Activated naive CD8-positive, alpha-beta T cell (primary cell): ENCODE measurements around the gene IL13RA1.
"Not testable (repeated sequence)": the region's sequence is repeated elsewhere in the genome, so short reads cannot be mapped to it uniquely, and the experiment has no call there.

Experiments
- H3K27ac Mint-ChIP-seq: one replicate; pipeline ENCODE4 v1.8.0; 2021; ENCODE audit warnings: mixed read lengths
- H3K27me3 Mint-ChIP-seq: one replicate; pipeline ENCODE4 v1.8.0; 2021; ENCODE audit warnings: mixed read lengths
- H3K36me3 Mint-ChIP-seq: one replicate; pipeline ENCODE4 v1.8.0; 2021; ENCODE audit warnings: mixed read lengths
- H3K4me1 Mint-ChIP-seq: one replicate; pipeline ENCODE4 v1.8.0; 2021; ENCODE audit warnings: low read depth, mixed read lengths
- H3K4me3 Mint-ChIP-seq: one replicate; pipeline ENCODE4 v1.8.0; 2021; ENCODE audit warnings: mild to moderate bottlenecking, mixed read lengths
- H3K9me3 Mint-ChIP-seq: one replicate; pipeline ENCODE4 v1.8.0; 2021; ENCODE audit warnings: low read depth, mixed read lengths

Gene IL13RA1

DNA sequence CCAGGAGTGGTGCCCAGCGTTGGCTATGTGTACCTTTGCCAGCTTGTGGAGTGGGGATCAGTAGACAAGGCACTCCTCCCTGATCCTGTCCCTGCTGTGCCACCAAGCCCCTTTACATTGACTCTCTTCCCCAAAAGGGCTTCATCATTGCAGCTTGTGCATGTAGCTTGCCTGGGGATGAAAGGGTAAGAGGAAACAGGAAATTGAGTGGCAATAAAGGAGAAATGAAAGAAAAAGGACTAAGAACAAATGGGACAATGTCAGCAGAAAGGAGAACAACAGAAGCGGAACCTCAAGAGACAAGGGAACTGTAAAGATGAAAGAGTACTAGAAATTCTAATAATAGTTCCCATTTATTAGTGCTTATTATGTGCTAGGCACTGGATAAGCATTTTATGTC is 8.7 kb upstream of the IL13RA1 start:
- no peak overlapping the region for H3K4me3 Mint-ChIP-seq
- peaks cover 5% of the 10 kb centered on the region for H3K27me3 Mint-ChIP-seq
- no peak overlapping the region for H3K27ac Mint-ChIP-seq
- H3K9me3 Mint-ChIP-seq, result no peaks in the 10 kb centered on the region
- no peaks in the 10 kb centered on the region for H3K4me1 Mint-ChIP-seq
- no peaks in the 10 kb centered on the region for H3K36me3 Mint-ChIP-seq

DNA sequence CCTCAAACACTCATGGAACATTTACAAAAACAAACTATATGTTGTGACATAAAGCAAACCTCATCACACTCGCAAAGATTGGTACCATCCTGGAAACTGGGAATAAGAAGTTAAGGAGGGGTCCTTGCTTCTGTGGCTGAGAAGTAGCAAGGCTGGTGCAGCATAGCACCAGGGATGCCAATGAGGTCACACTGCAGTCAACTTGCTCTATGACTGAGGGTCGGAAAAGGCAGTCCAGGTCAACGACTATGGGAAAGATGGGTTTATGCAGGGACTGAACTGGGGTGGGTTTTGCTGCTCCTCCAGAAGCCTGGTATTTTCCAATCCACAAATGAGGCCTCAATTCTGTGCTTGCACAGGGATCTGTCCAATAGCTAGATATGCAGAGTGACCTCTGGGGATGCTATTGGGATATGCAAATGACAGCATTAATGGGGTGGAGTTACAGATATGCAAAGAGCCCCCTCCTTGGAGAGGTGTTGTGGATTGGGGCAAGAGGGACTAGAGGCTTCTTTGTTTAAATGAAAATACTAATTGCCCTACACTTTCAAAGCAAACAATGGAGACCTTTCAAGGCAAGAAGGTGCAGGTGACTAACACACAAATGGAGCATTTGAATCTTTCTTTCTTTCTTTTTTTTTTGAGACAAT is 7.2 kb upstream of the IL13RA1 start:
- Mint-ChIP-seq H3K27me3 (peaks cover 10% of the 10 kb centered on the region), H3K4me3 (no peak overlapping the region), H3K36me3 (no peaks in the 10 kb centered on the region), H3K9me3 (no peaks in the 10 kb centered on the region), H3K4me1 (no peaks in the 10 kb centered on the region), H3K27ac (no peak overlapping the region)

DNA sequence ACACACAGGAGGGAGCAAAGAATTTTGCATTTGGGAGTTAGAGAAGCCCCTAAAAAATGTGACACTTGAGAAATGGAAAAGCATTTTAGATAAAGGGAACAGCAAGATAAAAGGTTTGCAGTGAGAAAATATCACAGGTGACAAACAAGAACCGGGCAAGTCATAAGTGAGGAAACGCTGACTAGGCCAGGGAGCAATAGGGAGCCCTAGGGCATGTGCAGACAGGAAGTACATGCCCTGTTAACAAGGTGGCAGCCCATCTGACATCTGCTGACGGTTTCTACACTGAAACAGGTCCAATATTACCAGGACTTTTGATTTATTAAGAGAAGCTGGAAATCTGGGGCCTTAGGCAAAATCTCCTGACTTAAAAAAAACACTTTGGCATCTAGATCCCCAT is 4.0 kb upstream of the IL13RA1 start:
- Mint-ChIP-seq H3K36me3 (no peaks in the 10 kb centered on the region), H3K9me3 (no peaks in the 10 kb centered on the region), H3K27me3 (peaks cover 13% of the 10 kb centered on the region), H3K27ac (no peak overlapping the region), H3K4me3 (no peak overlapping the region), H3K4me1 (no peaks in the 10 kb centered on the region)

DNA sequence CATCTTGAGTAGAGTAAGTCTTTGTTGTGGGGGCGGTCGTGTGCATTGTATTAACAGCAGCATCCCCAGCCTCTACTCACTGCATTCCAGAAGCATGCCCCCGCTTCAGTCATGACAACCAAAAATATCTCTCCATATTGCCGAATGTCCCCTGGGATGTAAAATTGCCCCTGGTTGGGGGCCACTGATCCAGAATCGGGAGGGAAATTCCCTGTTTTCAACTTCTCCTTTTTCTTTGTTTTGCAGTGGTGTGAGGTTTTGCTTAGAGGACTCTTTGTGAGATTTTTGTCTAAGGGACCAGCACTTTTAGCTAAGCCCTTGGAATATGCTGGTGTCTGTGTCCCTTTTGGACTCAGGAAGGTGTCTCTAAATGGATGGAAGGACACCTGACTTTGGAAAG is 3.0 kb upstream of the IL13RA1 start:
- H3K36me3 Mint-ChIP-seq, result no peaks in the 10 kb centered on the region
- H3K27me3 Mint-ChIP-seq, result peaks cover 13% of the 10 kb centered on the region
- no peaks in the 10 kb centered on the region for H3K4me1 Mint-ChIP-seq
- no peak overlapping the region for H3K27ac Mint-ChIP-seq
- no peaks in the 10 kb centered on the region for H3K9me3 Mint-ChIP-seq
- H3K4me3 Mint-ChIP-seq, result no peak overlapping the region

DNA sequence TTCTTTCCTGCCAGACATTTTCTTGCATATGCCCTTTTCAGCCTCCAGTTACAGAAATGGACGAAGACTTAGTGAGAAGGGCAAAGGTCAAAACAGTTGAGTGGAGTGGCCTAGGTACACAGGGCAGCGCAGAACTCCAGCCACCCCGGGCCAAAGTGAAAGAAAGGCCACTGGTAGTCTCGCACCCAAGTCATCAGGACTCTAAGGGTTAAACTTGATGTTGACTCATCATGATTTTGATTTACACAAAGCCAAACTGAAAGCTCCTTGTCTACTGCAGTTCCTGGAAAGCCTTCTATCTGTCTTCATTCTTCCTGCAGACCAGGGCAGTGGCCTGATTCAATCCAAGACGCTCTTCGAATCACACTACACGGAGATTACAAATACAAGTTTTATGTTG is 2.6 kb upstream of the IL13RA1 start:
- H3K27me3 Mint-ChIP-seq, result peaks cover 13% of the 10 kb centered on the region
- H3K36me3 Mint-ChIP-seq, result no peaks in the 10 kb centered on the region

DNA sequence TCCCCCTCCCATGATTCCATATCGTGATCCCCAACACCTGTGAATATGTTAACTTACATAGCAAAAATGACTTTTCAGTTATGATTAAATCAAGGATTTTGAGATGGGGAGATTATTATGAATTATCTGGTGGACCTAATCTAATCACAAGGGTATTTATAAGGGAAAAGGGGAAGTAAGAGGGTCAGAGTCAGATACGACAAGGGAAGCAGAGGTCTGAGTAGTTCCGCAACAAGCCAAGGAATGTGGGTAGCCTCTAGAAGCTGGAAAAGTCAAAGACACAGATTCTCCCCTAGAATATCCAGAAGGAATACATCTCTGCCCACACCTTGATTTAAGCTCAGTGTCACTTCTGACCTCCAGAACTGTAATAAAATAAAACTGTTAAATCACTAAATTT is 1.0 kb upstream of the IL13RA1 start:
- Mint-ChIP-seq H3K4me1 (no peaks in the 10 kb centered on the region), H3K27ac (no peak overlapping the region), H3K9me3 (no peaks in the 10 kb centered on the region), H3K36me3 (no peaks in the 10 kb centered on the region), H3K27me3 (peaks cover 16% of the 10 kb centered on the region), H3K4me3 (peak overlapping the region; percentile 58)

More for the DNA sequence above, 2.6 kb upstream of the IL13RA1 start:
- Mint-ChIP-seq H3K9me3 (no peaks in the 10 kb centered on the region), H3K4me1 (no peaks in the 10 kb centered on the region), H3K27ac (no peak overlapping the region), H3K4me3 (no peak overlapping the region)

DNA sequence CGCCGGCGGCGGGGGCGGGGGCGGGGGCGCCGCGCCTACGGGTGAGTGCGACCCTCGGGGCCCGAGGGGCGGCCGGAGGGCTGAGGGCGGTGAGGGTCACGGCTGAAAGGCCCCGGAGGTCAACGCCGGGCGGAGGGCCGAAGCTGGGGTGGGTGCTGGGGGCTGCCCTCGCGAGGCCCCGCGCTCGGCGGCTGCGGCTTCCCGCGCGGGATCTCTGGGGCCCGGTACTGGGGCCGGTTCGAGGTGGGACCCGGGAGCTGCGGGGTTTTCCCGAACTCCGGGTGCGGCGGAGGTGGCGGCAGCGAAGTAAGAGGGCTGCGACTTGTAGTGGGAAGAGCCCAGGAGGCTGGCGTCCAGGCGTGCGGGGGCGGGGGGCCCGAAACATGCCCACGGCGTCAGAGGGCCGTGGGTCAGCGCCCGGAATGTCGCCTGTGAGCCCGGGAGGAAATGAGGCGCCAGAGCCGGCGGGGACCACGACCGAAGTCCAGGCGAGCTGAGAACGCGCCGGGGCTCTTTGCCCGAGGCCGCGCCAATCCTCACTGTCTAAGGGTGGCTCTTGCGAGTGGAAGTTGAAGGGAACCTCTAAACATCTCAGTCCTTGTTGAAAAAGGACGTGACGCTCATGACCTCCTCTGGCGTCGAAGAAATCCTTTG is 407 bp downstream of the IL13RA1 start:
- no peak overlapping the region for H3K27ac Mint-ChIP-seq
- no peaks in the 10 kb centered on the region for H3K4me1 Mint-ChIP-seq
- H3K27me3 Mint-ChIP-seq, result peaks cover 14% of the 10 kb centered on the region

DNA sequence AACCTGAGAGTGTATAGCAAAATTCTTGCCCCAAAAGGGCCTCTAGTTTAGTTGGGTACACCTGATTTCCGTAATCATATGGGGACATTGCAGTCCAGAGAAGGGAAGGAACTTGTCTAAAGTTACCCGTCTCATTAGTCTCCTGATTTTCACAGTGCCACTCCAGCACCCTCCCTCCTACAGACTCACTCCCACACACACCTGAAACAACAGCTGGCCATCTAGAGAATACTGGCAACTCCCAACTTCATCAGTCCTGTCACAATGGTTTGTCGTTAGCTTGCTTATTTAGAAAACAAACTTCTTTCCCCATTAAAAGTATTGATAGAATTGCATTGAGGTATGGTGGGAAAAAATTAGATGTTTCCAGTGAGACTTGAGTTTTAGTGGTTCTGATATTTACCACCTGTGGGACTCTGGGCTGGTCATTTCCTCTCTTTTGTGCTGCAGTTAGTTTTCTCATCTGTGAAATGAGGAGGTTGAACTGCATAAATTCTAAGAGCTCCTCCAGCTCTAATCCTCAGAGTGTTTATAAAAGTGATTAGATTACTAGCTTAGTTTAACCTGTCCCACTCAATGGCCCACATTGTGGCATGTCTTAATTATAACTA is 1.7 kb downstream of the IL13RA1 start:
- Mint-ChIP-seq H3K27ac (no peak overlapping the region), H3K4me1 (no peaks in the 10 kb centered on the region)

More for the DNA sequence above, 407 bp downstream of the IL13RA1 start:
- peak overlapping the region; percentile 66 for H3K4me3 Mint-ChIP-seq
- no peaks in the 10 kb centered on the region for H3K36me3 Mint-ChIP-seq
- H3K9me3 Mint-ChIP-seq, result no peaks in the 10 kb centered on the region

DNA sequence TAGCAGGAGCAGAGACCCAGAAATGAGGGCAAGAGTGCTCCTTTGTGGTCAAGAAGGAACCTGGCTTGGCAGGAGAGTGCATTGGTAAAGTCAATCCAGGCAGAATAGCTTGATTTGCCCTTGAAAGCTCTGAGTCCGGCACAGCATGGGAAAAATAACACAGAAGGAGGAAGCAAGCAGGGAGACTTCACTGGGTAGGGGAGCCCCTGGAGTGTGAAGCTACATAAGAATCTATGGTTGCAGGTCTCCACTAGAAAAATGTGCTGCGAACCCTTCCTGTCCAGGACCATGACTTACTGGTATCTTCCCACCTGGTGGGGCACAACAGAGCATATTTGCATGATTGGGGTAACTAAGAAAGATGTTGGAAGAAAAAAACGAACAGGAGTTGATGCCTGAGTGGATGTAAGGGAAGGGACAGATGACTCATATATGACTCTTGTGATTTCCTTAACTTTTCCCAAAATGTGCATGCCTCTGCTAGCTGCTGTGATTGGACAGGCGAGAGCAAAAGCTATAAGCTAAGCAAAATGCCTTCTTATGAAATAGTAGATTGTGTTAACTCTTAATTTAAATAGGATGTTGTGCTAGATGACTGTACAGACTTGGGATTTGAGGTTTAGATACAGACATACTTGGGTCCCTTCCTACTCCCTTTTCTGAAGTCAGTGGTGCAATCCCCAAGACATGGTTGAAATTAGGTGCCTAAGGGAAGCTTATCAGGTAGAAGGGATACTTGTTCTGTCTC is 3.3 kb downstream of the IL13RA1 start:
- Mint-ChIP-seq H3K4me1 (no peaks in the 10 kb centered on the region), H3K36me3 (no peaks in the 10 kb centered on the region), H3K4me3 (no peak overlapping the region), H3K27me3 (peaks cover 16% of the 10 kb centered on the region), H3K9me3 (no peaks in the 10 kb centered on the region), H3K27ac (no peak overlapping the region)

More for the DNA sequence above, 1.7 kb downstream of the IL13RA1 start:
- no peaks in the 10 kb centered on the region for H3K9me3 Mint-ChIP-seq
- peak overlapping the region; percentile 20 for H3K4me3 Mint-ChIP-seq
- H3K27me3 Mint-ChIP-seq, result peaks cover 15% of the 10 kb centered on the region
- H3K36me3 Mint-ChIP-seq, result no peaks in the 10 kb centered on the region

DNA sequence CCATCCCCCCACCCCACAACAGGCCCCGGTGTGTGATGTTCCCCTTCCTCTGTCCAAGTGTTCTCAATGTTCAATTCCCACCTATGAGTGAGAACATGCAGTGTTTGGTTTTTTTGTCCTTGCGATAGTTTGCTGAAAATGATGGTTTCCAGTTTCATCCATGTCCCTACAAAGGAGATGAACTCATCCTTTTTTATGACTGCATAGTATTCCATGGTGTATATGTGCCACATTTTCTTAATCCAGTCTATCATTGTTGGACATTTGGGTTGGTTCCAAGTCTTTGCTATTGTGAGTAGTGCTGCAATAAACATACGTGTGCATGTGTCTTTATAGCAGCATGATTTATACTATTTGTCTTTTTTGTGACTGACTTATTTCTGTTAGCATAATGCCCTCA is 5.1 kb downstream of the IL13RA1 start:
- not testable (repeated sequence) for H3K4me1 Mint-ChIP-seq, H3K36me3 Mint-ChIP-seq, H3K9me3 Mint-ChIP-seq, H3K27ac Mint-ChIP-seq, H3K4me3 Mint-ChIP-seq
- H3K27me3 Mint-ChIP-seq, result peaks cover 18% of the 10 kb centered on the region

DNA sequence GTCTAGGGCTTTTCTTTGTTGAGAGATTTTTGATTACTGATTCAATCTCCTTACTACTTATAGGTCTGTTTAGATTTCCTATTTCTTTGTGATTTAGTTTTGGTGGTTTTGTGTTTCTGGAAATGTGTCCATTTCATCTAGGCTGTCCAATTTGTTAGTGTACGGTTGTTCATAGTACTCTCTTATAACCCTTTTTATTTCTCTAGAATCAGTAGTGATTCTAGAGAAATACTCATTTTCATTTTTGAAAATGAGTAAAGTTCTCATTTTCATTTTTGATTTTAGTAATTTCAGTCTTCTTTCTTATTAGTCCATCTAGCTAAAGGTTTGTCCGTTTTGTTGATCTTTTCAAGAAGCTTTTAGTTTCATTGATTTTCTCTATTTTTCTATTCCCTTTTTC is 7.5 kb downstream of the IL13RA1 start:
- H3K4me3 Mint-ChIP-seq, result no peak overlapping the region
- no peaks in the 10 kb centered on the region for H3K36me3 Mint-ChIP-seq
- no peak overlapping the region for H3K27ac Mint-ChIP-seq
- no peaks in the 10 kb centered on the region for H3K4me1 Mint-ChIP-seq
- H3K9me3 Mint-ChIP-seq, result peaks cover 5% of the 10 kb centered on the region
- H3K27me3 Mint-ChIP-seq, result peaks cover 20% of the 10 kb centered on the region

DNA sequence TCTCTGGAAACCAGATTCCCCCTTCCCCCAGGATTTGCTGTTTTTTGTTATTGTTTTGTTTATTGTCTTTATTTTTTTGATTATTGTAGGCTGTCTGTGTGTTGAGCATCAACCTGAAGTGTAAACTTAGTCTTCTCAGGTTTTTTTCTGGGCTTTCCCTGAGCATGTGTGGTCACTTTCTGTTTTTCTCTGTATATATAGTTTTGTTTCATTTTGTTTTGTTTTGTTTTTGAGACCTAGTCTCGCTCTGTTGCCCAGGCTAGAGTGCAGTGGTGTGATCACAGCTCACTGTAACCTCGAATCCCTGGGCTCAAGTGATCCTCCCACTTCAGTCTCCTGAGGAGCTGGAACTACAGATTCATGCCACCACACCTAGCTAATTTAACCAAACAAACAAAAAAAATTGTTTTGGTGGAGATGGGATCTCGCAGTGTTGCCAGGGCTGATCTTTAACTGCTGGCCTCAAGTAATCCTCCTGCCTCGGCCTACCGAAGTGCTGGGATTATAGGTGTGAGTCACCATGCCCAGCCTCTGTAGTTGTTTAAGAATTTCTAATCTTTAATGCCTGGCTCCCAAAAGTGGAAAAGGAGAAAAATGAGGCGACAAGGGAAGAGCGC is 9.1 kb downstream of the IL13RA1 start:
- Mint-ChIP-seq H3K4me3 (no peak overlapping the region), H3K9me3 (peaks cover 5% of the 10 kb centered on the region), H3K4me1 (no peaks in the 10 kb centered on the region), H3K27ac (no peak overlapping the region), H3K27me3 (peaks cover 15% of the 10 kb centered on the region), H3K36me3 (no peaks in the 10 kb centered on the region)

DNA sequence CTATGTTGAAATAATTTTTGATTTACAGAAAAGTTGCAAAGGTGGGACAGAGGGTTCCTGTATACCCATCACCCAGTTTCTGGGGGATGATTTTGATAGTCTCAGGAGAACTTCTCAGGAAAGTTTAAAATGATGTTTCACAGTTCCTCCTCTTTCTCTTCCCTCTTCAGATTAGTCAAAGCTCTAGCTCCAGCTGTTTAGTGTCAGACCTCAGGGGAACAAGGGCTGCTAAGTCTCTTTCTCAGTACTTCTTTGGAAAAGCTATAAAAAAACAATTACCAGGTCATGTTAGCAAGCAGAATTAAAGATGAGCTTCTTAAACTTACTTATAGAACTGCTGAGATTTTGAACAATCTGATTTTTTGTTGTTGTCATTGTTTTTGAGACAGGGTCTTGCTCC is 12.2 kb downstream of the IL13RA1 start:
- no peak overlapping the region for H3K27ac Mint-ChIP-seq

DNA sequence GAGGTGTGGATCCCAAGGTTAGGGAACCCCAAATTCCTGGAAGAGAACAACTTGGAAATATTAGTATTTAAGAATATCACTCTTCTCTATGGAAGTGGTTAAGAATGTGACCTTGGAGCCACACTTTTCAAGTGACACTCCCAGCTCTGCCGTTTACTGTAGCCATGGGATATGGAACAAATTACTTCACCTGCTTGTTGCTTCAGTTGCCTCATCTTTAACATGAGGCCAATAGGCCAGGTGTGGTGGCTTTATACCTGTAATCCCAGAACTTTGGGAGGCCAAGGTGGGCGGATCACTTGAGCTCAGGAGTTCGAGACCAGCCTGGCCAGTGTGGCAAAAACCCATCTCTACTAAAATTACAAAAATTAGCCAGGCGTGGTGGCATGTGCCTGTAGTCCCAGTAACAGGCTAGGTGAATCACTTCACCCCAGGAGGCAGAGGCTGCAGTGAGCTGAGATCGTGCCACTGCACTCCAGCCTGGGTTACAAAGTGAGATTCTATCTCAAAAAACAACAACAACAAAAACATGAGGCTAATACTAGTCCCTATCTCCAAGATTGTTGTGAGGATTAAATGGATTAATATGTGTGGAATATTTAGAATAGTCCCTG is 13.0 kb downstream of the IL13RA1 start:
- Mint-ChIP-seq H3K36me3 (no peaks in the 10 kb centered on the region), H3K4me3 (no peak overlapping the region), H3K9me3 (peaks cover 5% of the 10 kb centered on the region), H3K4me1 (no peaks in the 10 kb centered on the region), H3K27me3 (peaks cover 7% of the 10 kb centered on the region), H3K27ac (no peak overlapping the region)

More for the DNA sequence above, 12.2 kb downstream of the IL13RA1 start:
- Mint-ChIP-seq H3K27me3 (peaks cover 10% of the 10 kb centered on the region), H3K4me3 (no peak overlapping the region), H3K36me3 (no peaks in the 10 kb centered on the region), H3K9me3 (peaks cover 5% of the 10 kb centered on the region), H3K4me1 (no peaks in the 10 kb centered on the region)
